Neuronal stem cell (in vitro differentiated cells): ENCODE data around the gene TMPRSS15.
A peak's percentile ranks its signal among the peaks of the same experiment; 100 is the strongest.

Experiments used
- DNase-seq: peaks from one replicate; pipeline ENCODE4 v3.0.0-alpha.2; 2013; ENCODE audit warnings: low spot score
- H2AFZ ChIP-seq: one replicate; pipeline ENCODE4 v1.6.1; 2013; ENCODE audit warnings: mild to moderate bottlenecking, low read length, inconsistent platforms
- H2AK5ac ChIP-seq: 2 replicates; pipeline ENCODE4 v1.6.1; 2013; ENCODE audit warnings: low read depth, mild to moderate bottlenecking, inconsistent platforms, low read length, moderate library complexity, mixed read lengths
- H2BK120ac ChIP-seq: 2 replicates; pipeline ENCODE4 v1.6.1; 2013; ENCODE audit warnings: low read depth, mild to moderate bottlenecking, inconsistent platforms, low read length, moderate library complexity, mixed read lengths
- H2BK12ac ChIP-seq: one replicate; pipeline ENCODE4 v1.6.1; 2013; ENCODE audit warnings: low read length, inconsistent platforms
- H2BK15ac ChIP-seq: 2 replicates; pipeline ENCODE4 v1.6.1; 2013; ENCODE audit warnings: mild to moderate bottlenecking, low read length, inconsistent platforms, mixed read lengths
- H2BK5ac ChIP-seq: one replicate; pipeline ENCODE4 v1.6.1; 2013; ENCODE audit warnings: inconsistent platforms, mild to moderate bottlenecking, low read length, moderate library complexity
- H3K14ac ChIP-seq: one replicate; pipeline ENCODE4 v1.6.1; 2013; ENCODE audit warnings: low read length, inconsistent platforms
- H3K18ac ChIP-seq: 2 replicates; pipeline ENCODE4 v1.6.1; 2013; ENCODE audit warnings: low read length, inconsistent platforms
- H3K23ac ChIP-seq: 2 replicates; pipeline ENCODE4 v1.6.1; 2013; ENCODE audit warnings: low read depth, mild to moderate bottlenecking, mixed read lengths, low read length, inconsistent platforms; ENCODE audit not compliant: poor library complexity
- H3K27ac ChIP-seq: replicated peaks from 3 replicates; pipeline ENCODE4 v1.5.1; 2013; ENCODE audit warnings: low read length, inconsistent platforms
- H3K27me3 ChIP-seq, 3 experiments: 2 replicates each; pipeline ENCODE4 v1.6.1; 2013; ENCODE audit warnings: low read length in 3 of 3, mild to moderate bottlenecking in 2 of 3, inconsistent platforms in 1 of 3, low read depth in 1 of 3, mixed read lengths in 1 of 3, moderate library complexity in 1 of 3; ENCODE audit not compliant: control insufficient read depth in 3 of 3, insufficient read depth in 3 of 3
- H3K36me3 ChIP-seq, 2 donors: replicated peaks in 1 of 2; 2 replicates each; pipeline ENCODE4 v1.6.1; 2013; ENCODE audit warnings: low read length in 2 of 2; ENCODE audit not compliant: control insufficient read depth in 2 of 2, insufficient read depth in 2 of 2
- H3K4ac ChIP-seq: 2 replicates; pipeline ENCODE4 v1.6.1; 2013; ENCODE audit warnings: inconsistent platforms, mild to moderate bottlenecking, low read length, moderate library complexity
- H3K4me1 ChIP-seq, 2 donors: 1 replicate in 1 of 2; 2 replicates in 1 of 2; pipeline ENCODE4 v1.6.1; 2013; ENCODE audit warnings: low read length in 2 of 2, low read depth in 1 of 2; ENCODE audit not compliant: control insufficient read depth in 2 of 2, insufficient read depth in 1 of 2
- H3K4me2 ChIP-seq: one replicate; pipeline ENCODE4 v1.6.1; 2013; ENCODE audit warnings: mild to moderate bottlenecking, low read length, inconsistent platforms; ENCODE audit not compliant: insufficient read depth, poor library complexity, severe bottlenecking
- H3K4me3 ChIP-seq, 2 donors: 2 replicates each; pipeline ENCODE4 v1.5.1; 2013; ENCODE audit warnings: low read length in 2 of 2, mild to moderate bottlenecking in 2 of 2, inconsistent platforms in 1 of 2, moderate library complexity in 1 of 2
- H3K79me1 ChIP-seq: one replicate; pipeline ENCODE4 v1.6.1; 2013; ENCODE audit warnings: low read depth, mild to moderate bottlenecking, inconsistent platforms, low read length, moderate library complexity
- H3K9ac ChIP-seq: one replicate; pipeline ENCODE4 v1.6.1; 2013; ENCODE audit warnings: mild to moderate bottlenecking, low read depth, low read length, inconsistent platforms; ENCODE audit not compliant: poor library complexity
- H3K9me3 ChIP-seq, 2 donors: replicated peaks in 1 of 2; 2 replicates each; pipeline versions ENCODE3 to v1.6.1; 2013; ENCODE audit warnings: low read length in 2 of 2, mild to moderate bottlenecking in 2 of 2, inconsistent platforms in 1 of 2, low read depth in 1 of 2, mixed read lengths in 1 of 2, moderate library complexity in 1 of 2; ENCODE audit not compliant: control insufficient read depth in 2 of 2, insufficient read depth in 1 of 2
- H4K8ac ChIP-seq: one replicate; pipeline ENCODE4 v1.6.1; 2013; ENCODE audit warnings: low read depth, mild to moderate bottlenecking, inconsistent platforms, low read length, moderate library complexity
- H4K91ac ChIP-seq: one replicate; pipeline ENCODE4 v1.6.1; 2013; ENCODE audit warnings: low read length, low read depth, mild to moderate bottlenecking, inconsistent platforms; ENCODE audit not compliant: poor library complexity
- WGBS, 2 donors: extraction: QIAGEN DNeasy Blood & Tissue Kit; methylation state at CpG; one replicate each; pipeline ENCODE4 v1.1.7; 2013; ENCODE audit warnings: missing lambda C conversion rate in 2 of 2, mixed read lengths in 1 of 2; ENCODE audit not compliant: insufficient read length in 2 of 2, insufficient replicate concordance in 1 of 2; ENCODE audit errors: extremely low coverage in 2 of 2; 5-methylcytosine and 5-hydroxymethylcytosine counted together

Gene TMPRSS15

GRCh38 chr21:18294100-18294499 lies 109.5 kb downstream of the TMPRSS15 start:
- H3K79me1 ChIP-seq, result no peaks in the 10 kb centered on the region

GRCh38 chr21:18289876-18290275 lies 113.7 kb downstream of the TMPRSS15 start:
- Histone ChIP-seq H3K18ac (no peak overlapping the region), H3K36me3 (no peaks in the 10 kb centered on the region), H3K23ac (no peak overlapping the region), H4K8ac (no peak overlapping the region), H3K4me1 (no peaks in the 10 kb centered on the region), H4K91ac (no peak overlapping the region), H3K4me3 (no peak overlapping the region), H3K4ac (no peak overlapping the region), H2BK120ac (no peak overlapping the region), H3K14ac (no peak overlapping the region), H2BK15ac (no peak overlapping the region), H3K79me1 (no peaks in the 10 kb centered on the region), H3K9me3 (no peaks in the 10 kb centered on the region), H3K27me3 (peaks cover 0 to 3% (median 0%) of the 10 kb centered on the region in 3 experiments), H2AFZ (no peak overlapping the region), H2AK5ac (no peak overlapping the region), H3K9ac (no peak overlapping the region), H2BK5ac (no peak overlapping the region), H3K4me2 (no peak overlapping the region), H2BK12ac (no peak overlapping the region), H3K27ac (no peak overlapping the region)
- no peak for DNase-seq
- no CpG with 5 or more reads among the region's 2 CpGs for WGBS, 2 donors

More at GRCh38 chr21:18294100-18294499, 109.5 kb downstream of the TMPRSS15 start:
- Histone ChIP-seq H3K36me3 (no peaks in the 10 kb centered on the region), H3K4me3 (no peak overlapping the region), H2AFZ (no peak overlapping the region), H3K9me3 (no peaks in the 10 kb centered on the region), H3K4ac (no peak overlapping the region), H3K27me3 (peaks cover 0 to 3% (median 0%) of the 10 kb centered on the region in 3 experiments), H3K18ac (no peak overlapping the region), H2BK5ac (no peak overlapping the region), H3K14ac (no peak overlapping the region), H3K9ac (peak overlapping the region; percentile 9), H4K8ac (no peak overlapping the region), H3K4me2 (no peak overlapping the region), H3K23ac (no peak overlapping the region), H2AK5ac (no peak overlapping the region), H3K4me1 (no peaks in the 10 kb centered on the region), H2BK120ac (no peak overlapping the region), H2BK12ac (no peak overlapping the region), H3K27ac (no peak overlapping the region), H2BK15ac (no peak overlapping the region), H4K91ac (no peak overlapping the region)
- WGBS, 2 donors, result no CpG with 5 or more reads among the region's 9 CpGs
- DNase-seq, result no peak

GRCh38 chr21:18285379-18285778 lies 118.2 kb downstream of the TMPRSS15 start:
- Histone ChIP-seq H3K14ac (no peak overlapping the region), H3K4me1 (no peaks in the 10 kb centered on the region), H3K4me3 (no peak overlapping the region), H3K9ac (no peak overlapping the region), H2BK120ac (no peak overlapping the region), H3K4me2 (no peak overlapping the region), H3K36me3 (no peaks in the 10 kb centered on the region), H2AFZ (no peak overlapping the region), H2BK15ac (no peak overlapping the region), H3K18ac (no peak overlapping the region), H3K23ac (no peak overlapping the region), H3K79me1 (no peaks in the 10 kb centered on the region), H3K9me3 (no peaks in the 10 kb centered on the region), H2AK5ac (no peak overlapping the region), H3K4ac (no peak overlapping the region), H3K27me3 (no peaks in the 10 kb centered on the region), H4K8ac (no peak overlapping the region), H4K91ac (no peak overlapping the region), H2BK5ac (no peak overlapping the region), H3K27ac (no peak overlapping the region), H2BK12ac (no peak overlapping the region)
- DNase-seq, result no peak
- no CpG with 5 or more reads among the region's 4 CpGs for WGBS, 2 donors

- H2AFZ ChIP-seq, result no peak overlapping the region
- no peak overlapping the region for H3K9ac ChIP-seq
- no peak overlapping the region for H3K4me2 ChIP-seq
- H2BK120ac ChIP-seq, result no peak overlapping the region
- H2BK15ac ChIP-seq, result no peak overlapping the region
- no peak overlapping the region for H2AK5ac ChIP-seq
- no peak overlapping the region for H3K14ac ChIP-seq
- H3K4ac ChIP-seq, result no peak overlapping the region
- H3K27me3 ChIP-seq, result no peaks in the 10 kb centered on the region
- H3K9me3 ChIP-seq, result no peaks in the 10 kb centered on the region
- no peak overlapping the region for H4K8ac ChIP-seq
- WGBS, 2 donors, result no CpG with 5 or more reads among the region's 3 CpGs
- no peak overlapping the region for H3K27ac ChIP-seq
- H3K36me3 ChIP-seq, result no peaks in the 10 kb centered on the region
- H4K91ac ChIP-seq, result no peak overlapping the region
- H2BK5ac ChIP-seq, result no peak overlapping the region
- no peak overlapping the region for H3K18ac ChIP-seq
- no peak overlapping the region for H2BK12ac ChIP-seq
- no peak overlapping the region for H3K4me3 ChIP-seq
- H3K4me1 ChIP-seq, result no peaks in the 10 kb centered on the region
- DNase-seq, result no peak
- no peak overlapping the region for H3K23ac ChIP-seq
- H3K79me1 ChIP-seq, result no peaks in the 10 kb centered on the region
Observed at GRCh38 chr21:18275781-18276180, 127.8 kb downstream of the TMPRSS15 start.
